Activated CD4-positive, alpha-beta memory T cell treated with anti-CD3 and anti-CD28 coated beads, Interleukin-2, amount 10 ng/mL, durations not matched to agents 7 days and 5 days (primary cell): ENCODE measurements around the gene JAKMIP1. TPM values are rescaled to one million over a fixed set of nuclear protein-coding genes. Genes with fewer than 3 reads are reported as not detected.

ENCODE experiments used
- CTCF ChIA-PET: fragments of 350-600 bp; sonication (Branson Sonifier 250); formaldehyde crosslinking; loops from one replicate; lab custom pipeline; 2021; ENCODE audit warnings: antibody characterized with exemption, inconsistent platforms; lab: Charles Lee
- POLR2A ChIA-PET: fragments of 350-600 bp; sonication (Branson Sonifier 250); formaldehyde crosslinking; loops from one replicate; lab custom pipeline; 2021; ENCODE audit warnings: antibody characterized with exemption; lab: Charles Lee
- DNase-seq: peaks from one replicate; pipeline ENCODE4 v3.0.0-alpha.2; 2020
- H3K27ac Mint-ChIP-seq: one replicate; pipeline ENCODE4 v1.8.0; 2021; ENCODE audit warnings: mild to moderate bottlenecking, mixed read lengths
- H3K27me3 Mint-ChIP-seq: one replicate; pipeline ENCODE4 v1.8.0; 2021; ENCODE audit warnings: mixed read lengths
- H3K36me3 Mint-ChIP-seq: one replicate; pipeline ENCODE4 v1.8.0; 2021; ENCODE audit warnings: low read depth, mixed read lengths
- H3K4me1 Mint-ChIP-seq: one replicate; pipeline ENCODE4 v1.8.0; 2021; ENCODE audit warnings: mixed read lengths
- H3K4me3 Mint-ChIP-seq: one replicate; pipeline ENCODE4 v1.8.0; 2021; ENCODE audit warnings: mild to moderate bottlenecking, mixed read lengths
- H3K9me3 Mint-ChIP-seq: one replicate; pipeline ENCODE4 v1.8.0; 2021; ENCODE audit warnings: mixed read lengths
- total RNA-seq, 2 experiments: library from RNA; stranded (reverse); gene quantifications; one replicate each; pipeline ENCODE4 v1.2.3, GENCODE V29; 2021

Gene JAKMIP1
- total RNA-seq, 2 experiments from 2014 or later, result 43.8 to 44.4 TPM

DNA sequence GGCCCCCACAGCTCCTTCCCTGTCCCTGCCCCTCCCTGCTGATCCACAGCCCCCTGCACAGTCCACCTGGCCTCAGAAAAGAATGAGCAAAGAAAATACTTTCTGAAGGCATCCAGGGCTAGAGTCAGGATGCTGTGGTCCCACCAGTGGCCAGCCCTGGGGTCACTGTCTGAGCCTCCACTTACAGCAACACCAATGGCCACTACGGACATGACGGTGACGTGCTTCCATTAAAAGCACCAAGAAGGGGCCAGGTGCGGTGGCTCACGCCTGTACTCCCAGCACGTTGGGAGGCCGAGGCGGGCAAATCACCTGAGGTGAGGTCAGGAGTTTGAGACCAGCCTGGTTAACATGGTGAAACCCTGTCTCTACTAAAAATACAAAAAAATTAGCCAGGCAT is 4.0 kb downstream of the JAKMIP1 start:
- Mint-ChIP-seq H3K36me3 (peaks cover 65% of the 10 kb centered on the region), H3K4me1 (peaks cover 64% of the 10 kb centered on the region), H3K9me3 (peaks cover 4% of the 10 kb centered on the region), H3K27me3 (no peaks in the 10 kb centered on the region), H3K4me3 (no peak overlapping the region), H3K27ac (no peak overlapping the region)
- DNase-seq, result peak; percentile 9
- POLR2A ChIA-PET, result interaction anchor here (1.3 to 6.8 kb wide), 4 partner anchors 11 to 42 kb away, joined by 3 to 568 read pairs (median 6); no protein-coding TSS in a partner anchor
- CTCF ChIA-PET, result no interaction called here

DNA sequence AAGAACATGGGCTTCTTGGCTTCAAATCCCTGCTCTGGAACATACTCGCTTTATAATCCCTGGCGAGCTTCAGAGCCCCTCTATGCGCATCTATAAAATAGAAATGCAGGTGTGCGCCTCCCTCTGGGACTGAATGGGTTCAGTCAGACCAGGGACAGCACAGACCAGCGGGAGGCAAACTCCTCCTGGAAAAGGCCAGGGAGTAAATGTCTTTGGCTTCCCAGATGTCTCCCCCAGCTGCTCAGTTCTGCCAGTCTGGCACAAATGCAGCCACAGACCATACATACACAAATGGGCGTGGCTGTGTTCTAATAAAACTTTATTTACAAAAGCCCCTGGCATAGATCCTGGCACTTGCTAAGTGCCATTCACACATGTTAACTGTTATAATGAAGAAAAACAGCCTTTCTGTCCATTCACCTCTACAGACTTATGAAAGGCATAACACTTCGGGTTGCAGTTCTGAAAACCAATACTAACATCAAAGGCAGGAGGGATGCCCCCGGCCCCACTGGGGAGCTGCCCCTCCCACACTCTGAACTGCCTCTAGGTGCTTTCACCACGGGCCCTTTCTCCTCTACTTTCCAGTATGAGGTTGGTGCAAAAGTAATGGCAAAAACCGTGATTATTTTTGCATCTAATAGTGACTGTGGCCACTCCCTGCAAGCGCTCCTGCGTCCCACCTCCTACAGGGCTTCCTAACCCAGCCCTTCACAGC is 4.6 kb downstream of the JAKMIP1 start:
- H3K36me3 Mint-ChIP-seq, result peaks cover 64% of the 10 kb centered on the region
- H3K4me1 Mint-ChIP-seq, result peaks cover 64% of the 10 kb centered on the region
- H3K9me3 Mint-ChIP-seq, result no peaks in the 10 kb centered on the region
- ChIA-PET CTCF (no interaction called here), POLR2A (interaction anchor here (1.3 to 1.6 kb wide), 4 partner anchors 11 to 445 kb away, joined by 3 to 7 read pairs (median 4); no protein-coding TSS in a partner anchor)
- no peaks in the 10 kb centered on the region for H3K27me3 Mint-ChIP-seq
- peak; percentile 9 for DNase-seq
- no peak overlapping the region for H3K4me3 Mint-ChIP-seq
- H3K27ac Mint-ChIP-seq, result peak overlapping the region; percentile 31

GRCh38 chr4:6194458-6195195 is 5.7 kb downstream of the JAKMIP1 start:
- POLR2A ChIA-PET, result interaction anchor here (1.0 to 1.6 kb wide), 4 partner anchors 9 to 446 kb away, joined by 3 to 7 read pairs (median 4); no protein-coding TSS in a partner anchor
- CTCF ChIA-PET, result interaction anchor here (0.6 kb wide), 1 partner anchor 15 kb away, joined by 3 read pairs; no protein-coding TSS in a partner anchor
- Mint-ChIP-seq H3K27ac (no peak overlapping the region), H3K4me3 (no peak overlapping the region), H3K27me3 (no peaks in the 10 kb centered on the region), H3K4me1 (peaks cover 76% of the 10 kb centered on the region), H3K9me3 (no peaks in the 10 kb centered on the region), H3K36me3 (peaks cover 75% of the 10 kb centered on the region)
- DNase-seq, result peak; percentile 14

GRCh38 chr4:6193399-6193798 is 7.0 kb downstream of the JAKMIP1 start:
- Mint-ChIP-seq H3K9me3 (no peaks in the 10 kb centered on the region), H3K4me3 (no peak overlapping the region), H3K36me3 (peaks cover 80% of the 10 kb centered on the region), H3K27me3 (no peaks in the 10 kb centered on the region), H3K27ac (no peak overlapping the region), H3K4me1 (peaks cover 80% of the 10 kb centered on the region)
- DNase-seq, result peak; percentile 15
- POLR2A ChIA-PET, result no interaction called here
- CTCF ChIA-PET, result no interaction called here

- H3K27ac Mint-ChIP-seq, result peak overlapping the region; percentile 4
- CTCF ChIA-PET, result interaction anchor here (2.8 kb wide), 1 partner anchor 58 kb away, joined by 20 read pairs; no protein-coding TSS in a partner anchor
- no peaks in the 10 kb centered on the region for H3K9me3 Mint-ChIP-seq
- H3K27me3 Mint-ChIP-seq, result no peaks in the 10 kb centered on the region
- DNase-seq, result no peak
- no peak overlapping the region for H3K4me3 Mint-ChIP-seq
- POLR2A ChIA-PET, result interaction anchor here (1.1 to 21.3 kb wide), 4 partner anchors 8 to 58 kb away, joined by 4 to 568 read pairs (median 6); partner anchors contain the start of gene JAKMIP1
- H3K4me1 Mint-ChIP-seq, result peaks cover 80% of the 10 kb centered on the region
- H3K36me3 Mint-ChIP-seq, result peaks cover 82% of the 10 kb centered on the region
Measured at GRCh38 chr4:6192245-6192644, 8.1 kb downstream of the JAKMIP1 start.

DNA sequence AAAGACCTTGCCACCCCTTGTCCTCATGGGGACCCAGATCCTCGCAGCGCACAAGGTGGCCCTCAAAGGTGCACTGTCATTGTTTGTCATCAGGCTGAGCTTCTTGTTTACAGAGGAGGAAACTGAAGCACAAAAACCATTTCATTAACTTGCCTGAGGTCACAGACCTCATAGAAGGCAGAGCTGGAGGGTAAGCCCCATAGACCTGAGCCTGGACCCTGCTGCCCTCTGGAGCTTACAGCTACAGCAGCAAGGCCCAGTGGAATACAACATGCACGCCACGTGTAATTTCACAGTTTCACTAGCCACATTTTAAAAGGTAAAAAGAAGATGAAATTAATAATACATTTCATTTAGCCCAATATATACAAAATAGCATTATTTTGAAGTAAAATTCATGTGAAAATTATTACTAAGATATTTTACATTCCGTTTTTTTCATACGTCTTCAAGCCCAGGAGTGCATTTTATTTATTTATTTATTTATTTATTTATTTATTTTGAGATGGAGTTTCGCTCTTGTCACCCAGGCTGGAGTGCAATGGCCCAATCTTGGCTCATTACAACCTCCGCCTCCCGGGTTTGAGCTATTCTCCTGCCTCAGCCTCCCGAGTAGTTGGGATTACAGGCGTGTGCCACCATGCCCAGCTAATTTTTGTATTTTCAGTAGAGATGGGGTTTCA is 8.8 kb downstream of the JAKMIP1 start:
- Mint-ChIP-seq H3K27ac (peak overlapping the region; percentile 32), H3K9me3 (peaks cover 2% of the 10 kb centered on the region), H3K4me1 (peaks cover 80% of the 10 kb centered on the region), H3K27me3 (no peaks in the 10 kb centered on the region), H3K4me3 (no peak overlapping the region), H3K36me3 (peaks cover 83% of the 10 kb centered on the region)
- ChIA-PET CTCF (interaction anchor here (1.0 to 2.8 kb wide), 4 partner anchors 9 to 59 kb away, joined by 3 to 20 read pairs (median 7); partner anchors contain the start of gene JAKMIP1), POLR2A (interaction anchor here (0.8 to 21.3 kb wide), 8 partner anchors 8 to 57 kb away, joined by 3 to 568 read pairs (median 4); partner anchors contain the start of gene JAKMIP1)
- DNase-seq, result no peak

DNA sequence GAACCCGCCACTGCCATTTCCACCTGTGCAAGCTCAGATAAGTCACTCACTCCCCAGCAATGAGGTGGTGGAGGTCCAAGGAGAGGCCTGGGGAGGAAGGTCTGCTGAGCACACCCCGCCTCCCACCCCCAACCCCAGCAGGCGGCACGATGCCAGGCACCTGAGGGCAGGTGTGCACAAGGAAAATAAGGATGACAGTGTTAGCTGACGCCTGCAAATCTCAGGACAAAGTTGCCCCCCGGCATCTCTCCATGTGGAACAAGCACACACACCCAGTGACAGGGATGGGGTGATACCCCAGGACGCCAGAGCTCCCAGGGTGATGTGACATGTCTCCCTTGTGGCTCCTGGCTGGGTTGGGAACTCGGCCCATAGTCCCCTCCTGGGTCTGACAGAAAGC is 9.9 kb downstream of the JAKMIP1 start:
- Mint-ChIP-seq H3K9me3 (peaks cover 7% of the 10 kb centered on the region), H3K36me3 (peaks cover 85% of the 10 kb centered on the region), H3K4me1 (peaks cover 82% of the 10 kb centered on the region), H3K4me3 (no peak overlapping the region), H3K27ac (peak overlapping the region; percentile 54), H3K27me3 (no peaks in the 10 kb centered on the region)
- ChIA-PET POLR2A (interaction anchor here (1.8 to 21.3 kb wide), 4 partner anchors 9 to 56 kb away, joined by 4 to 568 read pairs (median 9); partner anchors contain the start of gene JAKMIP1), CTCF (interaction anchor here (1.0 to 2.8 kb wide), 4 partner anchors 10 to 60 kb away, joined by 3 to 20 read pairs (median 7); partner anchors contain the start of gene JAKMIP1)
- no peak for DNase-seq

GRCh38 chr4:6189511-6189910 is 10.8 kb downstream of the JAKMIP1 start:
- Mint-ChIP-seq H3K9me3 (peaks cover 7% of the 10 kb centered on the region), H3K27me3 (no peaks in the 10 kb centered on the region), H3K27ac (peak overlapping the region; percentile 42), H3K36me3 (peaks cover 86% of the 10 kb centered on the region), H3K4me3 (no peak overlapping the region), H3K4me1 (peaks cover 89% of the 10 kb centered on the region)
- DNase-seq, result no peak
- POLR2A ChIA-PET, result interaction anchor here (2.5 to 21.3 kb wide), 2 partner anchors 8 to 10 kb away, joined by 12 to 568 read pairs; partner anchors contain the start of gene JAKMIP1
- CTCF ChIA-PET, result interaction anchor here (1.0 to 2.6 kb wide), 2 partner anchors 9 to 11 kb away, joined by 3 to 7 read pairs; partner anchors contain the start of gene JAKMIP1

- Mint-ChIP-seq H3K27me3 (no peaks in the 10 kb centered on the region), H3K36me3 (peaks cover 86% of the 10 kb centered on the region), H3K9me3 (peaks cover 7% of the 10 kb centered on the region), H3K4me3 (no peak overlapping the region), H3K4me1 (peaks cover 91% of the 10 kb centered on the region), H3K27ac (no peak overlapping the region)
- no peak for DNase-seq
- CTCF ChIA-PET, result interaction anchor here (0.6 to 1.0 kb wide), 2 partner anchors 9 to 506 kb away, joined by 3 read pairs; no protein-coding TSS in a partner anchor
- POLR2A ChIA-PET, result interaction anchor here (1.0 to 21.3 kb wide), 2 partner anchors 11 kb away, joined by 3 to 568 read pairs; partner anchors contain the start of gene JAKMIP1
Measured at GRCh38 chr4:6188687-6189305, 11.6 kb downstream of the JAKMIP1 start.

GRCh38 chr4:6184169-6184568 is 16.2 kb downstream of the JAKMIP1 start:
- CTCF ChIA-PET, result interaction anchor here (1.2 to 6.3 kb wide), 5 partner anchors 11 to 51 kb away, joined by 3 to 62 read pairs (median 4); partner anchors contain the start of gene JAKMIP1
- Mint-ChIP-seq H3K4me3 (no peak overlapping the region), H3K4me1 (peaks cover 96% of the 10 kb centered on the region), H3K27me3 (no peaks in the 10 kb centered on the region), H3K36me3 (peaks cover 88% of the 10 kb centered on the region), H3K27ac (peak overlapping the region; percentile 100), H3K9me3 (peaks cover 7% of the 10 kb centered on the region)
- POLR2A ChIA-PET, result interaction anchor here (1.0 to 21.3 kb wide), 8 partner anchors 8 to 49 kb away, joined by 3 to 568 read pairs (median 8); partner anchors contain the start of gene JAKMIP1
- DNase-seq, result no peak

- peaks cover 96% of the 10 kb centered on the region for H3K4me1 Mint-ChIP-seq
- H3K27me3 Mint-ChIP-seq, result no peaks in the 10 kb centered on the region
- DNase-seq, result peak; percentile 44
- peak overlapping the region; percentile 42 for H3K4me3 Mint-ChIP-seq
- H3K27ac Mint-ChIP-seq, result peak overlapping the region; percentile 100
- peaks cover 88% of the 10 kb centered on the region for H3K36me3 Mint-ChIP-seq
- ChIA-PET CTCF (interaction anchor here (1.2 to 6.3 kb wide), 4 partner anchors 11 to 49 kb away, joined by 4 to 62 read pairs (median 6); partner anchors contain the start of gene JAKMIP1), POLR2A (interaction anchor here (1.0 to 21.3 kb wide), 7 partner anchors 9 to 49 kb away, joined by 3 to 568 read pairs (median 9); partner anchors contain the start of gene JAKMIP1)
- H3K9me3 Mint-ChIP-seq, result peaks cover 12% of the 10 kb centered on the region
Measured at GRCh38 chr4:6183740-6184139, 16.6 kb downstream of the JAKMIP1 start.
